Panc1 (cell line): ENCODE results near the gene PPP2R2B. TPM values are rescaled to one million over a fixed set of nuclear protein-coding genes. Genes with fewer than 3 reads are reported as not detected.

Experiments
- ATAC-seq: fragments of 200-7000 bp; cut with Tn5 transposase; 2 replicates; pipeline ENCODE4 v1.9.1; 2020; ENCODE audit warnings: mild to moderate bottlenecking, moderate library complexity
- BruUV-seq: library from RNA; stranded (reverse); fragments of 400-500 nt; replicated peaks from 2 replicates; lab custom pipeline; 2021; lab: Mats Ljungman, UMichigan
- CTCF ChIA-PET: fragments of 300-600 bp; sonication (Branson Sonifier 250); formaldehyde crosslinking; loops from one replicate; lab custom pipeline; 2022; ENCODE audit warnings: antibody characterized with exemption; lab: Charles Lee
- POLR2A ChIA-PET: fragments of 300-600 bp; sonication (Branson Sonifier 250); formaldehyde crosslinking; loops from one replicate; lab custom pipeline; 2022; ENCODE audit warnings: antibody characterized with exemption; lab: Charles Lee
- DNase-seq: peaks from one replicate; pipeline ENCODE4 v3.0.0-alpha.2; 2010; ENCODE audit warnings: low read depth, low spot score
- H3K27ac ChIP-seq: 2 replicates; pipeline ENCODE4 v1.5.1; 2011; ENCODE audit warnings: mild to moderate bottlenecking, low read length, inconsistent platforms
- H3K27me3 ChIP-seq: fragments of 200-500 bp; sonication (Bioruptor generic); 2 replicates; pipeline ENCODE4 v1.6.0; 2014; ENCODE audit warnings: low read length, inconsistent platforms; ENCODE audit not compliant: control insufficient read depth, insufficient read depth
- H3K36me3 ChIP-seq: fragments of 200-500 bp; sonication (Bioruptor generic); 2 replicates; pipeline ENCODE4 v1.5.1; 2014; ENCODE audit warnings: inconsistent platforms, mild to moderate bottlenecking, low read length, moderate library complexity; ENCODE audit not compliant: control insufficient read depth, insufficient read depth
- H3K4me1 ChIP-seq: 2 replicates; pipeline ENCODE4 v1.5.1; 2011; ENCODE audit warnings: inconsistent platforms, mild to moderate bottlenecking, low read length, moderate library complexity; ENCODE audit not compliant: control insufficient read depth, insufficient read depth
- H3K4me3 ChIP-seq, 2 experiments: 2 replicates each; pipeline ENCODE4 v1.5.1; 2011 to 2012; ENCODE audit warnings: low read depth in 2 of 2, low read length in 2 of 2, mild to moderate bottlenecking in 2 of 2, inconsistent platforms in 1 of 2, moderate library complexity in 1 of 2
- H3K9me3 ChIP-seq: fragments of 200-500 bp; sonication (Bioruptor generic); 2 replicates; pipeline ENCODE4 v1.5.1; 2014; ENCODE audit warnings: low read depth, mild to moderate bottlenecking, inconsistent platforms, low read length, moderate library complexity; ENCODE audit not compliant: control insufficient read depth, insufficient read depth
- POLR2AphosphoS5 ChIP-seq: IDR thresholded peaks from 2 replicates; pipeline ENCODE4 v1.6.1; 2012; ENCODE audit warnings: mild to moderate bottlenecking, low read depth, low read length, moderate library complexity
- SIN3A ChIP-seq: IDR thresholded peaks from 2 replicates; pipeline ENCODE4 v1.6.1; 2012; ENCODE audit warnings: low read depth, mild to moderate bottlenecking, low read length, moderate library complexity, borderline replicate concordance; ENCODE audit not compliant: insufficient read depth
- TCF7L2 ChIP-seq: IDR thresholded peaks from 2 replicates; pipeline ENCODE4 v1.6.1; 2011; ENCODE audit warnings: mild to moderate bottlenecking, low read depth, low read length, inconsistent platforms
- in situ Hi-C: cut with HindIII; loops from 2 replicates; pipeline ENCODE4 v1.10.0; 2016; ENCODE audit warnings: low sequenced_read_pairs, low pct_unique_long_range_greater_than_20kb
- intact Hi-C: fragments of 100-400 bp; cut with micrococcal nuclease; formaldehyde crosslinking; loops from one replicate; pipeline ENCODE4 v1.10.0; 2022; ENCODE audit not compliant: unreplicated experiment
- total RNA-seq: library from RNA; stranded (reverse); gene quantifications from one replicate; pipeline ENCODE4 v1.2.1, GENCODE V29; 2021; ENCODE audit not compliant: unreplicated experiment
- TF ChIP-seq, protein P1 (sequence below), 2 experiments: IDR thresholded peaks; 2 replicates each; pipeline ENCODE4 v1.6.1; 2011 to 2012; ENCODE audit warnings: low read depth in 2 of 2, control low read depth in 1 of 2, low read length in 1 of 2, mild to moderate bottlenecking in 1 of 2, moderate library complexity in 1 of 2; ENCODE audit not compliant: insufficient read depth in 1 of 2
- TF ChIP-seq, protein P2 (sequence below): fragments of 450-650 bp; IDR thresholded peaks from 2 replicates; pipeline ENCODE4 v1.5.1; 2017; ENCODE audit warnings: mild to moderate bottlenecking

Gene PPP2R2B
- total RNA-seq, 1 experiment from 2014 or later, result 8.8 TPM

DNA sequence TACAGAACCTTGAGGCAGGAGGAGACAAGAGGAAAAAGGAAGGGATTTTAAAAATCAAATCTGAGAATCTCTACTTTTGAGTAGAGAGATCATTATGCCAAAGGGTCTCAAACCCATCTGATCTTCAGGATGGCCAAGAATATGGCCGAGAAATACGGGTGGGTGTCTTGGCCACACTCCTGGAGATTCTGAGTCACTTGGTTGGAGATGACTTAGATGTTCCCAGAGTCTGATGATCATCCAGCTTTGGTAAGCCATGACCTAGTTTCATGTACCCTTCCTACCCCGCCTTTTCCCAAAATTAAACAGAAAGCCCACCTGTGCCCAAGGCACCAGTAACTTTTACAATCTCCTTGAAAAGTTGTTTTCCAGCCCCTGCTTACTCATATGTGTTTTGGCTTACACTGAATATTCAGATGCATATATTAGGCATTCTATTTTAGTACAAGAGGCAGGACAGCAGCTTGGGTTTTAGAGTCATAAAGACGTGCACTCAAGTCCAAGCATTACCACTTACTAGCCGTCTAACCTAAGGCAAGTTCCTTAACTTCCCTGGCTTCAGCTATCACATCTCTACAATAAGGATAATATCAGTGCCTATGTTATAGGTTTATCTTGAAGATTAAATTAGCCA lies 195.5 kb downstream of the PPP2R2B start:
- in situ Hi-C loops (no loop called here), intact Hi-C loops (no loop called here)
- Histone ChIP-seq H3K27ac (no peak overlapping the region), H3K9me3 (no peaks in the 10 kb centered on the region), H3K27me3 (no peaks in the 10 kb centered on the region; the same call in none of the 2 replicates), H3K4me1 (no peaks in the 10 kb centered on the region), H3K36me3 (no peaks in the 10 kb centered on the region), H3K4me3 (no peak overlapping the region)
- TF ChIP-seq POLR2AphosphoS5 (no peak), TCF7L2 (no peak), SIN3A (no peak)
- TF ChIP-seq, protein P1, sequence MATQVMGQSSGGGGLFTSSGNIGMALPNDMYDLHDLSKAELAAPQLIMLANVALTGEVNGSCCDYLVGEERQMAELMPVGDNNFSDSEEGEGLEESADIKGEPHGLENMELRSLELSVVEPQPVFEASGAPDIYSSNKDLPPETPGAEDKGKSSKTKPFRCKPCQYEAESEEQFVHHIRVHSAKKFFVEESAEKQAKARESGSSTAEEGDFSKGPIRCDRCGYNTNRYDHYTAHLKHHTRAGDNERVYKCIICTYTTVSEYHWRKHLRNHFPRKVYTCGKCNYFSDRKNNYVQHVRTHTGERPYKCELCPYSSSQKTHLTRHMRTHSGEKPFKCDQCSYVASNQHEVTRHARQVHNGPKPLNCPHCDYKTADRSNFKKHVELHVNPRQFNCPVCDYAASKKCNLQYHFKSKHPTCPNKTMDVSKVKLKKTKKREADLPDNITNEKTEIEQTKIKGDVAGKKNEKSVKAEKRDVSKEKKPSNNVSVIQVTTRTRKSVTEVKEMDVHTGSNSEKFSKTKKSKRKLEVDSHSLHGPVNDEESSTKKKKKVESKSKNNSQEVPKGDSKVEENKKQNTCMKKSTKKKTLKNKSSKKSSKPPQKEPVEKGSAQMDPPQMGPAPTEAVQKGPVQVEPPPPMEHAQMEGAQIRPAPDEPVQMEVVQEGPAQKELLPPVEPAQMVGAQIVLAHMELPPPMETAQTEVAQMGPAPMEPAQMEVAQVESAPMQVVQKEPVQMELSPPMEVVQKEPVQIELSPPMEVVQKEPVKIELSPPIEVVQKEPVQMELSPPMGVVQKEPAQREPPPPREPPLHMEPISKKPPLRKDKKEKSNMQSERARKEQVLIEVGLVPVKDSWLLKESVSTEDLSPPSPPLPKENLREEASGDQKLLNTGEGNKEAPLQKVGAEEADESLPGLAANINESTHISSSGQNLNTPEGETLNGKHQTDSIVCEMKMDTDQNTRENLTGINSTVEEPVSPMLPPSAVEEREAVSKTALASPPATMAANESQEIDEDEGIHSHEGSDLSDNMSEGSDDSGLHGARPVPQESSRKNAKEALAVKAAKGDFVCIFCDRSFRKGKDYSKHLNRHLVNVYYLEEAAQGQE (IDR thresholded peaks at IDR 0.05; ENCODE audit: insufficient read depth in 1 of 2, low read depth in 2 of 2, low read length in 1 of 2), result no peak
- TF ChIP-seq, protein P2, sequence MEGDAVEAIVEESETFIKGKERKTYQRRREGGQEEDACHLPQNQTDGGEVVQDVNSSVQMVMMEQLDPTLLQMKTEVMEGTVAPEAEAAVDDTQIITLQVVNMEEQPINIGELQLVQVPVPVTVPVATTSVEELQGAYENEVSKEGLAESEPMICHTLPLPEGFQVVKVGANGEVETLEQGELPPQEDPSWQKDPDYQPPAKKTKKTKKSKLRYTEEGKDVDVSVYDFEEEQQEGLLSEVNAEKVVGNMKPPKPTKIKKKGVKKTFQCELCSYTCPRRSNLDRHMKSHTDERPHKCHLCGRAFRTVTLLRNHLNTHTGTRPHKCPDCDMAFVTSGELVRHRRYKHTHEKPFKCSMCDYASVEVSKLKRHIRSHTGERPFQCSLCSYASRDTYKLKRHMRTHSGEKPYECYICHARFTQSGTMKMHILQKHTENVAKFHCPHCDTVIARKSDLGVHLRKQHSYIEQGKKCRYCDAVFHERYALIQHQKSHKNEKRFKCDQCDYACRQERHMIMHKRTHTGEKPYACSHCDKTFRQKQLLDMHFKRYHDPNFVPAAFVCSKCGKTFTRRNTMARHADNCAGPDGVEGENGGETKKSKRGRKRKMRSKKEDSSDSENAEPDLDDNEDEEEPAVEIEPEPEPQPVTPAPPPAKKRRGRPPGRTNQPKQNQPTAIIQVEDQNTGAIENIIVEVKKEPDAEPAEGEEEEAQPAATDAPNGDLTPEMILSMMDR, result no peak
- ChIA-PET POLR2A (no interaction called here), CTCF (no interaction called here)
- BruUV-seq, result no TSS peak
- DNase-seq, result no peak
- no peak for ATAC-seq

DNA sequence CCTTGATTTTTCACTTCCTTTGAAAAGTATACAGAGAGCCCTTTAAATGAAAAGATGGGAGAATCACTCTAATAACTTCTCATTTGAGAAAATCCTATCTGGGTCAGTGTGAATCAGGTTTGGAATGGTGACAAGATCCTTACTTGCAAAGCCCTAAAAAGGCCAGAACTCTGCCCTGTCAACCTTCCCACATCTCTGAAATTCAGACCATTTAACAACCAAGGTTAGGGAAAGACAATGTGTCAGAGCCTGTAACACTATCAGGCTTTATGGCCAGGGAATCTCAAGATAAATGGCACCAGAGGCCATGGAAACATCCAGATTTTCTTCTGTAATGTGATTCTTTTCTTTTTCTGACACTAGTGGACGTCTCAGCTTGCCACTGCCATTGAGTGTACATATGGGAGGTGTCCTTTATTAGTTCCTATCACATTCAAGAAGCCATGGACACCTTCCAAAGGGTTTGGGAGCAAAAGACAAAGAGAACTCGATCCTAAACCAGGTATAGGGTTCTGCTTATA lies 196.9 kb downstream of the PPP2R2B start:
- H3K4me1 ChIP-seq, result no peaks in the 10 kb centered on the region

More for the DNA sequence above, 196.9 kb downstream of the PPP2R2B start:
- no peak for ATAC-seq
- no peak for DNase-seq
- Histone ChIP-seq H3K36me3 (no peaks in the 10 kb centered on the region), H3K27ac (no peak overlapping the region), H3K9me3 (no peaks in the 10 kb centered on the region), H3K27me3 (no peaks in the 10 kb centered on the region; the same call in 1 of the 2 replicates), H3K4me3 (no peak overlapping the region)
- no TSS peak for BruUV-seq
- CTCF ChIA-PET, result interaction anchor here (0.6 kb wide), 1 partner anchor 14 kb away, joined by 3 read pairs; no protein-coding TSS in a partner anchor
- intact Hi-C loops (no loop called here), in situ Hi-C loops (no loop called here)
- TF ChIP-seq, protein P1 (IDR thresholded peaks at IDR 0.05; ENCODE audit: insufficient read depth in 1 of 2, low read depth in 2 of 2, low read length in 1 of 2), result no peak
- no peak for TF ChIP-seq SIN3A
- TF ChIP-seq TCF7L2, result no peak
- no peak for TF ChIP-seq POLR2AphosphoS5
- TF ChIP-seq, protein P2, result no peak
- POLR2A ChIA-PET, result no interaction called here
